ENCODE measurements around the gene SLC7A11.

Gene SLC7A11

GRCh38 chr4:138174981-138175794, 67.0 kb downstream of the SLC7A11 start:
- H3K4me1 ChIP-seq (ENCODE audit: low read length) = no peaks in the 10 kb centered on the region
- no peaks in the 10 kb centered on the region for H3K9me3 ChIP-seq (replicated peaks; ENCODE audit: insufficient read depth, low read length)
- no peaks in the 10 kb centered on the region for H3K27me3 ChIP-seq (replicated peaks; ENCODE audit: insufficient read depth, low read length)
- no peak overlapping the region for H3K27ac ChIP-seq (ENCODE audit: low read length)
- no peak overlapping the region for H3K4me3 ChIP-seq (ENCODE audit: low read length)
- H4K20me1 ChIP-seq (ENCODE audit: insufficient read depth, low read length) = no peaks in the 10 kb centered on the region
- H3K9ac ChIP-seq (ENCODE audit: low read length) = no peak overlapping the region
- no peak overlapping the region for H2AFZ ChIP-seq (ENCODE audit: low read length)
- H3K4me2 ChIP-seq (ENCODE audit: low read depth, low read length) = no peak overlapping the region
- H3K9me2 ChIP-seq (replicated peaks; ENCODE audit: insufficient read depth, low read length) = no peaks in the 10 kb centered on the region
- no peaks in the 10 kb centered on the region for H3K79me2 ChIP-seq (ENCODE audit: low read length)
- H3K36me3 ChIP-seq (replicated peaks; ENCODE audit: insufficient read depth, low read length) = no peaks in the 10 kb centered on the region
- H3F3A ChIP-seq (ENCODE audit: insufficient read depth, low read length) = no peaks in the 10 kb centered on the region
- TF ChIP-seq CTCF (IDR thresholded peaks at IDR 0.05; ENCODE audit: low read length) = no peak
- no peak for TF ChIP-seq EZH2 (optimal IDR thresholded peaks at IDR 0.05; ENCODE audit: low read depth, low read length)
- TF ChIP-seq EZH2phosphoT487 (IDR thresholded peaks at IDR 0.05; ENCODE audit: low read length) = no peak
- DNase-seq = no peak

- Histone ChIP-seq H3K4me1 (ENCODE audit: low read length) (no peaks in the 10 kb centered on the region), H3K9ac (ENCODE audit: low read length) (no peak overlapping the region), H3K27me3 (replicated peaks; ENCODE audit: insufficient read depth, low read length) (no peaks in the 10 kb centered on the region), H3K9me3 (replicated peaks; ENCODE audit: insufficient read depth, low read length) (no peaks in the 10 kb centered on the region), H3F3A (ENCODE audit: insufficient read depth, low read length) (no peaks in the 10 kb centered on the region), H3K27ac (ENCODE audit: low read length) (no peak overlapping the region), H4K20me1 (ENCODE audit: insufficient read depth, low read length) (no peaks in the 10 kb centered on the region), H3K4me2 (ENCODE audit: low read depth, low read length) (no peak overlapping the region), H2AFZ (ENCODE audit: low read length) (no peak overlapping the region), H3K9me2 (replicated peaks; ENCODE audit: insufficient read depth, low read length) (no peaks in the 10 kb centered on the region), H3K4me3 (ENCODE audit: low read length) (no peak overlapping the region), H3K79me2 (ENCODE audit: low read length) (no peaks in the 10 kb centered on the region), H3K36me3 (replicated peaks; ENCODE audit: insufficient read depth, low read length) (no peaks in the 10 kb centered on the region)
- TF ChIP-seq EZH2 (optimal IDR thresholded peaks at IDR 0.05; ENCODE audit: low read depth, low read length) (no peak), EZH2phosphoT487 (IDR thresholded peaks at IDR 0.05; ENCODE audit: low read length) (no peak), CTCF (IDR thresholded peaks at IDR 0.05; ENCODE audit: low read length) (no peak)
- no peak for DNase-seq
Observed at GRCh38 chr4:138164208-138164607, 77.9 kb downstream of the SLC7A11 start.

GRCh38 chr4:138163171-138163570, 79.0 kb downstream of the SLC7A11 start:
- no peak for TF ChIP-seq EZH2phosphoT487 (IDR thresholded peaks at IDR 0.05; ENCODE audit: low read length)
- TF ChIP-seq EZH2 (optimal IDR thresholded peaks at IDR 0.05; ENCODE audit: low read depth, low read length) = no peak
- TF ChIP-seq CTCF (IDR thresholded peaks at IDR 0.05; ENCODE audit: low read length) = no peak
- H2AFZ ChIP-seq (ENCODE audit: low read length) = no peak overlapping the region
- no peak overlapping the region for H3K4me3 ChIP-seq (ENCODE audit: low read length)
- no peaks in the 10 kb centered on the region for H3K79me2 ChIP-seq (ENCODE audit: low read length)
- no peak overlapping the region for H3K27ac ChIP-seq (ENCODE audit: low read length)
- H3K27me3 ChIP-seq (replicated peaks; ENCODE audit: insufficient read depth, low read length) = no peaks in the 10 kb centered on the region
- no peaks in the 10 kb centered on the region for H3F3A ChIP-seq (ENCODE audit: insufficient read depth, low read length)
- no peaks in the 10 kb centered on the region for H3K36me3 ChIP-seq (replicated peaks; ENCODE audit: insufficient read depth, low read length)
- no peak for DNase-seq
- H3K9me2 ChIP-seq (replicated peaks; ENCODE audit: insufficient read depth, low read length) = no peaks in the 10 kb centered on the region
- H3K4me1 ChIP-seq (ENCODE audit: low read length) = no peaks in the 10 kb centered on the region
- no peak overlapping the region for H3K9ac ChIP-seq (ENCODE audit: low read length)
- no peaks in the 10 kb centered on the region for H3K9me3 ChIP-seq (replicated peaks; ENCODE audit: insufficient read depth, low read length)
- H4K20me1 ChIP-seq (ENCODE audit: insufficient read depth, low read length) = no peaks in the 10 kb centered on the region
- H3K4me2 ChIP-seq (ENCODE audit: low read depth, low read length) = no peak overlapping the region

Data from MM.1S (cell line).